ACC112 (cell line): ENCODE data around the gene GAPT.

ENCODE experiments used
- H2AFZ ChIP-seq: fragments of 200-600 bp; sonication (generic); one replicate; pipeline ENCODE4 v1.6.0; 2017; ENCODE audit warnings: antibody characterized with exemption, low read length; ENCODE audit not compliant: unreplicated experiment
- H3K27ac ChIP-seq: fragments of 200-600 bp; sonication (generic); 2 replicates; pipeline ENCODE4 v1.5.1; 2014; ENCODE audit warnings: low read depth, mild to moderate bottlenecking, antibody characterized with exemption, low read length, moderate library complexity
- H3K27me3 ChIP-seq: fragments of 200-600 bp; sonication (generic); 2 replicates; pipeline ENCODE4 v1.6.1; 2014; ENCODE audit warnings: mild to moderate bottlenecking, antibody characterized with exemption, low read length, moderate library complexity, mixed read lengths; ENCODE audit not compliant: insufficient read depth
- H3K36me3 ChIP-seq: fragments of 200-600 bp; sonication (generic); 2 replicates; pipeline ENCODE4 v1.6.1; 2016; ENCODE audit warnings: mild to moderate bottlenecking, antibody characterized with exemption, low read length, moderate library complexity, mixed read lengths; ENCODE audit not compliant: insufficient read depth
- H3K4me1 ChIP-seq: fragments of 200-600 bp; sonication (generic); one replicate; pipeline ENCODE4 v1.6.1; 2016; ENCODE audit warnings: low read length, mixed read lengths; ENCODE audit not compliant: insufficient read depth, unreplicated experiment, control insufficient read depth
- H3K4me3 ChIP-seq: fragments of 200-600 bp; sonication (generic); 2 replicates; pipeline ENCODE4 v1.5.1; 2014; ENCODE audit warnings: mild to moderate bottlenecking, low read depth, low read length
- H3K79me2 ChIP-seq: fragments of 200-600 bp; sonication (generic); one replicate; pipeline ENCODE4 v1.6.0; 2016; ENCODE audit warnings: low read length; ENCODE audit not compliant: control insufficient read depth, unreplicated experiment, insufficient read depth

GAPT gene

GRCh38 chr5:58491216-58491892 is at the start of gene GAPT:
TSS of gene GAPT (plus strand) at chr5:58491435. CDS start at chr5:58494537, 3,102 bp downstream.
- Histone ChIP-seq H3K4me1 (no peaks in the 10 kb centered on the region), H3K79me2 (no peaks in the 10 kb centered on the region), H3K27ac (no peak within 1 kb of the TSS), H3K27me3 (peaks cover 85% of the 10 kb centered on the region), H2AFZ (no peak within 1 kb of the TSS), H3K36me3 (no peaks in the 10 kb centered on the region), H3K4me3 (no peak within 1 kb of the TSS)

DNA sequence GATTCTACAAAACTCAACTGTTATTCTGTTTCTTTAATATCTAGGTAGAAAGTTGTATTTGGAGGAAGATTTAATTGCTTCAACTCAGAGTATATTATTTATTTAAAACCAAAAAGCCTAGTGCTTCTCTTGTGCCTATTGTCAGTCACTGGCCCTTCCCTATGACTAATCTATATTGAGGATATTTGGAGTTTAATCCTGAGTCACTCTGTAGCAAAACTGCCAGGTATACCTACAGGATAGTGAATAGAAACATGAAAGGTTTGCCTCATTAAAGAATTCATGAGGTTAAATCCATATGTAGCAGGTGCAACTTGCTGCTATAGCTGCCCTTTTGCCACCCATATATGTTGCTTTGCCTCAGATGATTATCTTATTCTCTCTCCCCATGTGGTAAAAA is 46.4 kb upstream of the GAPT start:
- Histone ChIP-seq H3K36me3 (no peaks in the 10 kb centered on the region), H3K27me3 (no peaks in the 10 kb centered on the region), H3K4me3 (no peak overlapping the region), H3K79me2 (no peaks in the 10 kb centered on the region), H2AFZ (no peak overlapping the region), H3K4me1 (no peaks in the 10 kb centered on the region), H3K27ac (no peak overlapping the region)

DNA sequence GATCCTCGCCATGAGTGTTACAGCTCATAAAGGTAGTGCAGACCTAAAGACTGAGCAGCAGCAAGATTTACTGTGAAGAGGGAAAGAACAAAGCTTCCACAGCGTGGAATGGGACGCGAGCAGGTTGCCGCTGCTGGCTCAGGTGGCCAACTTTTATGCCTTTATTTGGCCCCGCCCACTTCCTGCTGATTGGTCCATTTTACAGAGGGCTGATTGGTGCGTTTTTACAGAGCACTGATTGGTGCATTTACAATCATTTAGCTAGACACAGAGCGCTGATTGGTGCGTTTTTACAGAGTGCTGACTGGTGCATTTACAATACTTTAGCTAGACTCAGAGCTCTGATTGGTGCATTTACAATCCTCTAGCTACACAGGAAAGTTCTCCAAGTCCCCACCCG is 45.2 kb upstream of the GAPT start:
- H3K4me3 ChIP-seq, result no peak overlapping the region
- no peaks in the 10 kb centered on the region for H3K36me3 ChIP-seq
- no peak overlapping the region for H3K27ac ChIP-seq
- no peaks in the 10 kb centered on the region for H3K27me3 ChIP-seq
- H3K79me2 ChIP-seq, result no peaks in the 10 kb centered on the region
- no peaks in the 10 kb centered on the region for H3K4me1 ChIP-seq
- no peak overlapping the region for H2AFZ ChIP-seq

GRCh38 chr5:58447226-58447625 is 44.0 kb upstream of the GAPT start:
- Histone ChIP-seq H2AFZ (no peak overlapping the region), H3K27ac (no peak overlapping the region), H3K36me3 (0 out of 2 replicates have a peak, but pooled peaks cover 7% of the 10 kb centered on the region), H3K4me1 (no peaks in the 10 kb centered on the region), H3K27me3 (no peaks in the 10 kb centered on the region), H3K4me3 (no peak overlapping the region), H3K79me2 (no peaks in the 10 kb centered on the region)

DNA sequence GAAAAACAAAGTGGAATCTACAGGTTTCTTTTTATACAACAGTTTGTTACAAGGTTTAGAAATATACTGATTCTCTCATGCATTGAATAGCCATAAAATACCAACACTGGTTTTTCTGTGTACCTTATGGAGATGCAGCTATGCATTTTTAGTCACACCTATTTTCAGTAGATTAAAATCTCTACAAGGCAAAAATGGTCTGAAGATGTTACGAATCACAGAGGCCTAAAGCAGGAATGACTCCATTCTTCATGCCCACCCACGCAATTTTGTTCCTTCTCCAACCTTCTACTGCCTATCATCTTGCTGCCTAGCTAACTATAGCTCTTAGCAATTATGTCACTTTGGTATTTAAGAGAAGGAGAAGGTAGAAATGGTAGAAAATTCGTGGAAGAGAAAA is 41.2 kb upstream of the GAPT start:
- Histone ChIP-seq H3K36me3 (peaks cover 28% of the 10 kb centered on the region), H3K79me2 (peaks cover 3% of the 10 kb centered on the region), H3K27me3 (no peaks in the 10 kb centered on the region), H3K4me1 (no peaks in the 10 kb centered on the region), H3K27ac (no peak overlapping the region), H2AFZ (no peak overlapping the region), H3K4me3 (no peak overlapping the region)

DNA sequence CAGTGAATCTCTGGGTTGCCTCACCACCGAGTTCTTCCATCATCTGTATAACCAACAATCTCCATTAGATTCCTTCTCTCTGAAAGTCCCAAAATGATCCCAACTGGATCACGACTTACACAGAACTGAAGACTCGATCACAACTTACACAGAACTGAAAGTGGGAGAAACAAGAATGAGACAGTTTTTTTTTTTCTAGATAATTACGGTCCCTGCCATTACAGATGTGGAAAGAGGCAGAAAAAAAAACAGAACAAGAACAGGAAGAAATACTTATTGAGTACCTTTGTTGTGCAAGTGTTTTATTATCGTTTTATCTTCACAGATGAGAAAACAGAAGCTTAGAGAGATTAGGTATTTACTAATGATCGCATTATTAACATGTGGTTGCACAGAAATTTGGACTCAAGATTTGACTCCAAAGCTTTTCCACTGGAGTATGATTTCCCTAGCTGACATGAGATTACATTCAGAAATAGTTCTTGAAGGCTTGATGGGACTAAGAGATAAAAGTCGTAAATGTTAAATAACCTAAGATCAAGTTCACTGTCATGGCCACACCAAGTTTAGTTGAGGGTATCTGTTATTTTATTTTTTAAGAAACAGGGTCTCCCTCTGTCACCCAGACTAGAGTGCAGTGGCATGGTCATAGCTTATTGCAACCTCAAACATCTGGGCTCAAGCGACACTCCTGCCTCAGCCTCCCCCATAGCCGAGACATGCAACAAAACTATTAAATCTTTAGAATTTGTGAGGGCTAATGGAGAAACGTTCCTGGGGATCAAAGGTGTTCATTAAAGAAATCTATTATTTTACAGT is 40.2 kb upstream of the GAPT start:
- Histone ChIP-seq H3K4me1 (no peaks in the 10 kb centered on the region), H3K27ac (no peak overlapping the region), H3K4me3 (no peak overlapping the region), H2AFZ (no peak overlapping the region), H3K36me3 (peaks cover 38% of the 10 kb centered on the region), H3K27me3 (no peaks in the 10 kb centered on the region), H3K79me2 (peaks cover 3% of the 10 kb centered on the region)

GRCh38 chr5:58451732-58452565 is 39.3 kb upstream of the GAPT start:
- no peak overlapping the region for H3K27ac ChIP-seq
- H3K4me3 ChIP-seq, result no peak overlapping the region
- H3K36me3 ChIP-seq, result peaks cover 47% of the 10 kb centered on the region
- H3K79me2 ChIP-seq, result peaks cover 4% of the 10 kb centered on the region
- no peaks in the 10 kb centered on the region for H3K27me3 ChIP-seq
- H2AFZ ChIP-seq, result no peak overlapping the region
- H3K4me1 ChIP-seq, result peaks cover 2% of the 10 kb centered on the region

- Histone ChIP-seq H2AFZ (no peak overlapping the region), H3K4me1 (peaks cover 6% of the 10 kb centered on the region), H3K27ac (no peak overlapping the region), H3K4me3 (no peak overlapping the region), H3K27me3 (no peaks in the 10 kb centered on the region), H3K36me3 (peaks cover 55% of the 10 kb centered on the region), H3K79me2 (peaks cover 12% of the 10 kb centered on the region)
These were observed 38.5 kb upstream of the GAPT start for GRCh38 chr5:58452566-58453258.

DNA sequence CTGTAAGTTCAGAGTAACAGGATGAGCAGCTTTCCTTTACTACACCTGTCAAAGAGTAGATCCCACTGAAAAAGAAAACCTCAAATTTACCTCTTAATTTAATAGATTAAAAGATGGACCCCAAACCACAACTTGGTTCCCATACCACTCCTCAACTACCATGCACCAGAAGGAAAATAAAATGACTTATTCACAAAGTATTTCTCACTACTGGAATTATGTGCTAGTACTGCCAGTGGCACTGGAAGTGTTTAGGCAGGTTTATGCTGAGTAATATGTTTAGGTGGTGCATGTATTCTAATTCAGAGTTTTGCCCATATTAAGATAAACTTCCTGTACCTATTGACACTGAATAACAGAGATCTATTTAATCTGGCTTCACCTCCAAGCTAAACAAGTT is 37.9 kb upstream of the GAPT start:
- peaks cover 17% of the 10 kb centered on the region for H3K79me2 ChIP-seq
- peaks cover 60% of the 10 kb centered on the region for H3K36me3 ChIP-seq
- H2AFZ ChIP-seq, result no peak overlapping the region
- H3K4me3 ChIP-seq, result no peak overlapping the region
- no peaks in the 10 kb centered on the region for H3K27me3 ChIP-seq
- no peak overlapping the region for H3K27ac ChIP-seq
- H3K4me1 ChIP-seq, result peaks cover 6% of the 10 kb centered on the region

GRCh38 chr5:58454025-58454424 is 37.2 kb upstream of the GAPT start:
- H3K27ac ChIP-seq, result no peak overlapping the region
- H3K4me3 ChIP-seq, result peak overlapping the region; percentile 90; the same call in 1 of the 2 replicates
- peaks cover 24% of the 10 kb centered on the region for H3K79me2 ChIP-seq
- peaks cover 64% of the 10 kb centered on the region for H3K36me3 ChIP-seq
- no peaks in the 10 kb centered on the region for H3K27me3 ChIP-seq
- peaks cover 6% of the 10 kb centered on the region for H3K4me1 ChIP-seq
- H2AFZ ChIP-seq, result no peak overlapping the region
